NCI-H2029 treated with DMSO at 0.1 percent for 48 hours (cell line): ENCODE results near the gene PRSS56.
"Not testable (repeated sequence)": the region's sequence is repeated elsewhere in the genome, so short reads cannot be mapped to it uniquely, and the experiment has no call there.

Source experiments
- DNase-seq: peaks from one replicate; lab custom pipeline; 2025; lab: John Stamatoyannopoulos, UW

Gene PRSS56

DNA sequence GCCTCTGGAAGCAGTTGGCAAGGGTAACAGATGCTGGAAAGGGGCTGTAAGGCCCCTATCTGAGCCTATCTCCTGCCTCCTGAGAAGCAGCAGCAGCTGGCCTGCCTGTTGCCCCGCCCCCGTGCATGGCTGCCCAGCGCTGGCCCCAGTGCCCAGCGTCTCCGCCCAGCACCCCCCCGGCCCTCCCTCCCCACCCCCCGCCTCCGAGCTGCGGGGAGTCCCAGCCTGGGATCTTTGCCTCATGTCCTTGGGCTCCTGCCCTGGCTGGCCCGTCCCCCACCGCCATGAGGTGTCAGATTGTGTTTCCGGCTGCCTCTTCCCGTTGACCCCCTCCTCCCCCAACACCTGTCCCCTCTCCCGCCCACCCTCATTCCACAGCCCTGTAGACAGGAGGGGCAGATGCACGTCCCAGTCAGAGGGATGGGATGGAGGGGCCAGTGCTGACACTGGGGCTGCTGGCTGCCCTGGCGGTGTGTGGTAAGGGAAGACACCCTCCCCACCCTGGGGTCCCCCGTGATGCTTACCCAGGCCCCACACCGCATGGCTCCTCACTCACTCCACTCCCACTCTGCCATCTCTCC lies 5.7 kb downstream of the PRSS56 start, which contains the start of gene CHRND:
TSS of gene CHRND (plus strand) at position 370 of the 581 bp plus-strand sequence. CDS start at position 426, 56 bp downstream.
- no peak for DNase-seq

DNA sequence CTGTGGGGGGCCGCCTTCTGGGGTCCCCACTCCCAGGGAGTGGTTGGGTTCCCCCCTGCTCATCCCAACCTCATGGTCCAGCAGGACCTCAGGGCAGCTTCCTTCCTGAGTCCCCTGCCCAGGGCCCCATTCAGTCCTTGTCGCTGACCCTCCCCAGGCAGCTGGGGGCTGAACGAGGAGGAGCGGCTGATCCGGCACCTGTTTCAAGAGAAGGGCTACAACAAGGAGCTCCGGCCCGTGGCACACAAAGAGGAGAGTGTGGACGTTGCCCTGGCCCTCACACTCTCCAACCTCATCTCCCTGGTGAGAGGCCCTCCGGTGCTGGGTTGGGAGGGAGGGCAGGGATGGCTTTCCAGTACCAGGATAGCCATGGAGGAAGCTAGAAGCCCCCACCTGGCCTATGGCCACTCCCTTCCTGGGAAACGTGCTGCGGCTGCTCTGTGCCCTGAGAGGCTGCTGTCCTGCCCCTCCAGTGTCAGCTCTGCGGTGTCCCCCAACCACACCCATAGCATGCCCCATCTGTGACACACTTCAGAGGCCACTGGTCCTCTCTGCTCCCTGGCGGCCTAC lies 6.3 kb downstream of the PRSS56 start:
- DNase-seq, result no peak

DNA sequence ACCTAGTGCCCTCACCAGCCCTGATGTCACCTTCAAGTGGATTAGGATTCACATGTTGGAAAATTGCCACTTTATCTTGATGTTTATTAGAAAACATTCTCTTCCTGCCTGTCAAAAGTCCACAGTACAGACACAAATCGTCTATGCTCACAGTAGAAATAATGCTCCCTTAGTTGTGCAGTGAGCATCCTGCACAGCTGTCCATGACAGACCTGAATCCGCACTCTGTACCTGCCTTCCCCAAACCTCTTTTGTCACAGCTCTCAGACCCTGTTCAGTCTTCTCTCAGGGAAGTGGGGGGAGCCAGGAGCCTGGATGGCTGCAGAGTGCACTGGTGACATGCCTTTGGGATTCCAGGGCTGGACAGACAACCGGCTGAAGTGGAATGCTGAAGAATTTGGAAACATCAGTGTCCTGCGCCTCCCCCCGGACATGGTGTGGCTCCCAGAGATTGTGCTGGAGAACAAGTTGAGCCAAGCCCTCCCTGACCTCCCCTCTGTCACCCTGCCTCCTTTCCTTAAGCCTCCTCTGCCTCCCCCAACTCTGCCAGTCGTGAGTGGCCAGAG lies 7.8 kb downstream of the PRSS56 start:
- DNase-seq, result no peak

DNA sequence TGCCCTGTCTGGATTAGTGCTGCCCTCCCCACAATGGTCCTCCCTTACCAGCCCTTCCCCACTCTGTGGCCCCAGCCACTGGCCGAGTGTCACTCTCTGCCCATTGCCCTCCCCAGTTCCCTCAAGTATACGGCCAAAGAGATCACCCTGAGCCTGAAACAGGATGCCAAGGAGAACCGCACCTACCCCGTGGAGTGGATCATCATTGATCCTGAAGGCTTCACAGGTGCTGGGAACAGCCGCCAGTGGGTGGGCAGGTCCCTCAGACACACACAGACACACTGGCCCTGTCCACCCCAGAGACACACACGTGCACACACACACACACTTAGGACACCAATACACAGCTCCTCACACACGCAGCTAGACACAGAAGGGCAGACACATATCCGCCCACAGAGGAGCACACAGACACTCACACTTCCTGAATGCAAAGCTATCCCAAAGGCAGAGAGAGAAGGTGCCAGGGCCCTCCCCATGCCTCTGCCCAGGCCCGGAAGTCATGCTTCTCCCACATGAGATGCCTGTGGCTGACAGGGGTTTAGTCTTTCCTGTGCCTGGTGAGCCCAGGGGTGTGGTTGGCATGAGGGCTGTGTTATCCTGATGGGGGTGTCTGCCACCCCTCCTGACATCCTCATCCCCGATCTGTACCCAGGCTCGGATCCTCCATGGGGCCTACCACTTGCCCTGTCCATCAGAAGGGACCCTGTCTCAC lies 8.7 kb downstream of the PRSS56 start:
- no peak for DNase-seq

DNA sequence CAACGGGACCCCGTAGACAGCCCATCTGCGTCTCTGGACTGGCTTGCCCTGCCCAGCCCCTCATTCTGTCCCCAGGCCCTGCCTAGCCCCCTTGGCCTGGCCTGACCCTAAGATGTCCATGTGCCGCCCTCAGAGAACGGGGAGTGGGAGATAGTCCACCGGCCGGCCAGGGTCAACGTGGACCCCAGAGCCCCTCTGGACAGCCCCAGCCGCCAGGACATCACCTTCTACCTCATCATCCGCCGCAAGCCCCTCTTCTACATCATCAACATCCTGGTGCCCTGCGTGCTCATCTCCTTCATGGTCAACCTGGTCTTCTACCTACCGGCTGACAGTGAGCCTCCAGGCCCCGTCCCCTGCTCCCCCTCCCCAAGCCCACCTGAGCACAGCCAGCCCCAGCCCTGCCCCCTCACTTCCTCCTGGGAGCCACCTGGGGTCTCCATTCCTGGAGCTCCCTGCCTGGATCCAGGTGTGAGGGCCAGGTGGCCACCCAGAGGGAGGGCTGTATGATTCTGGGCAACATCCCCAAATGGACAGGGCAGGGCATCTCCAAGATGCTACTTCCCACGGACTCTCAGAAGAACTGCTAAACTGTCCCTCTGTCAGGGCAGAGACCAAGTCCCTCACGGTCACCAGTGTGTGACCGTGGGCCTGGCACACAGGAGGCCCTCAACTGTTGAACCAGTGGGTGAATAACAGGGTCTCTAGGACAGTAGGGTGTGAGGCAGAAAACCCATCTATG lies 9.8 kb downstream of the PRSS56 start:
- no peak for DNase-seq

DNA sequence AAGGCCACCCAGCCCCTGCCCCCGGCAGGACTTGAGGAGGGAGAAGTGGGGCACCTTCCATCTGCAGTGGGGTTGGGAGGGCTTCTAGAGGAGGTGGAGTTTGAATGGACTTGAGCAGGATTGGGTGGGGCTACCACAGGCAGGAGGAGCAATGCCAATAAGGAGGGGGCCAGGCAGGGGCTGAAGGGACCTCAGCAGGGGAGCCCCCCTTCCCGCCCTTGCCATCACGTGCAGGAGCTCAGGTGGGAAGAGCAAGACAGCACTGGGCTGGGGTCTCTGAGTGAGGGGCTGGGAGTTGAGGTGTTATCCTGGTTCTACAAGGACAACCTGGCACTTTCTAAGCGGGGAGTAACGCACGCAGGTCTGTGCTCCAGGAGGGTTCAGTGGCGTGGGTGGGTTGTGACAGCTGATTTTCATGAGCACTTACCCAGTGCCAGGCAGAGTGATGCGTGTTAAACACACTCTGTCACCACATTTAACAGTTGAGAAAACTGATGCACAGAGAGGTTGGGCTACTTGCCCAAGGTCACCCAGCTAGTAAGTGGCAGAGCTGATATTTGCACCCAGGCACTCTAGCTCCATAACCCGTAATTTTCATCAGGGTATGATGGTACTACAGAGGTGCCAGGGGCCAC lies 10.6 kb downstream of the PRSS56 start:
- no peak for DNase-seq

DNA sequence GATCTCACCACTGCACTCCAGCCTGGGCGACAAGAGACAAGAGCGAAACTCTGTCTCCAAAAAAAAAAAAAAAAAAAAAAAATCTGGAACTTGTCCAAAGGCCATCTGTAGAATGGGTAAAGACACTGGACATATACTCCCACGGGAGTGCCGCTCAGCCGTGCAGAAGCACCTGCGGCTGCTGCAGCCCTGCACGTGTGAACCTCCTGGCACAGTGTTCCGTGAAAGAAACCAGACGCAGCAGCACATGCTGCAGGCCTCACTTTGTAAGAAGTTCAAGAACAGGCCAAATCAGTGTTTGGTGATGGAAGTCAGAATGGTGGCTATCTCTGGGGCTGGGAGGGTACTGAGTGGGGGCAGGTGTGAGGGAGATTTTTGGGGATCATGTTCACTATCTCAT lies 12.2 kb downstream of the PRSS56 start:
- DNase-seq, result no peak

DNA sequence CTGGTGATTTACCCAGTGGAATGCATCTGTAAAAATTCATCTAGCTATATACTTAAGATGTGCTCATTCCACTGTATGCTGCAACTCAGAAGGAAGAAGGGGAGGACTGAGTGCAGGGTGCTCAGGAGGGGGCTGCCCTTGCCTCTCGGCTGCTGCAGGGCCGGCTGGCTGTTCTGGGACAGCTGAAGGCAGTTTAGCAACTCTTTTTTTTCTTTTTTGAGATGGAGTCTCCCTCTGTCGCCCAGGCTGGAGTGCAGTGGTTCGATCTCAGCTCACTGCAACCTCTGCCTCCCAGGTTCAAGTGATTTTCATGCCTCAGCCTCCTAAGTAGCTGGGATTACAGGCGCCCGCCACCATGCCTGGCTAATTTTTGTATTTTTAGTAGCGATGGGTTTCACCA lies 12.6 kb downstream of the PRSS56 start:
- not testable (repeated sequence) for DNase-seq

DNA sequence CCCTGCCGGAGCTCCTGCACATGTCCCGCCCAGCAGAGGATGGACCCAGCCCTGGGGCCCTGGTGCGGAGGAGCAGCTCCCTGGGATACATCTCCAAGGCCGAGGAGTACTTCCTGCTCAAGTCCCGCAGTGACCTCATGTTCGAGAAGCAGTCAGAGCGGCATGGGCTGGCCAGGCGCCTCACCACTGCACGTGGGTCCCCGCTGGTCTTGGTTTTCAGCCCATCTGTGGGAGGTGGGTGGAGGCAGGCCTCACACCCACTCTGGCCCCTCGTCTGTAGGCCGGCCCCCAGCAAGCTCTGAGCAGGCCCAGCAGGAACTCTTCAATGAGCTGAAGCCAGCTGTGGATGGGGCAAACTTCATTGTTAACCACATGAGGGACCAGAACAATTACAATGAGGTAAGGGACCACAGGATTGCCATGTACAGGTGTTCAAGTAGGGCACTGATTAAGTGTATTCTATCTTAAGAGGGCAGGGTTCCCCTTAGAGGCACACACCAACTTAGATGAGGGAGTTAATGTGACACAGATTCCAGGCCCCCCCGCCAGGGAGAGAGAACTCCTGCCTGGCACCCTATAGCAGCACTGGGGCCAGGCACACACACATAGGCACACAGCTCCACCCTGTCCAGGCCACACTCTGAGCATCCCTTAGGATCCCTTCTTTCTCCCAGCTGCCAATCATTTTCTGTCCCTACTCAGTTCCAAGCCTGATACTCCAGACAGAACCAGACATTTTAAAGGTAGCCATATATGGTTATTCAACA lies 13.9 kb downstream of the PRSS56 start:
- no peak for DNase-seq

DNA sequence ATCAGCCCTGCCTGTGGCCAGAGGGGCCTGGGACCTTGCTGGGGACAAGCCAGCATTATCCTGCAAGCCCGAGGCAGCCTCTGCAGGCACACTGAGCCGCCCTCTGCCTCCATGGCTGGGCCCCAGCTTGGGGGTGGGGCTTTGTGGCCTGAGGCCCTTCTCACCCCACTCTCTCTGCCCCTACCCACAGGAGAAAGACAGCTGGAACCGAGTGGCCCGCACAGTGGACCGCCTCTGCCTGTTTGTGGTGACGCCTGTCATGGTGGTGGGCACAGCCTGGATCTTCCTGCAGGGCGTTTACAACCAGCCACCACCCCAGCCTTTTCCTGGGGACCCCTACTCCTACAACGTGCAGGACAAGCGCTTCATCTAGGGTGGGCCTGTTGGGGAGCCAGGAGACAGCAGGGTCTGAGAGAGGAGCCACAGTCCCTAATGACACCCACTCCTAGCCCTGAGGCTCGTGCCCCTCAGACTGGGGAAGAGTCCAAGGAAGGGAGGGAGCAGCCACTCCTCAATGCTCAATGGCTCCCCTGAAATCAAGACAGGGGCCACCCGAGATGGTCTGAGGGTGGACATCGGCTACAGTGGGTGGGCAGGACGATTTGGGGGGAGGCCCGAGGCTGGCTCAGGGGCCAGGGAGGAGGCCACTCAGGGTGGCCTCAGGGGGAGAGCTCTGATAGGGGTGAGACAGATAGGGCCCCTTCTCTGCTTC lies 14.9 kb downstream of the PRSS56 start:
- no peak for DNase-seq

DNA sequence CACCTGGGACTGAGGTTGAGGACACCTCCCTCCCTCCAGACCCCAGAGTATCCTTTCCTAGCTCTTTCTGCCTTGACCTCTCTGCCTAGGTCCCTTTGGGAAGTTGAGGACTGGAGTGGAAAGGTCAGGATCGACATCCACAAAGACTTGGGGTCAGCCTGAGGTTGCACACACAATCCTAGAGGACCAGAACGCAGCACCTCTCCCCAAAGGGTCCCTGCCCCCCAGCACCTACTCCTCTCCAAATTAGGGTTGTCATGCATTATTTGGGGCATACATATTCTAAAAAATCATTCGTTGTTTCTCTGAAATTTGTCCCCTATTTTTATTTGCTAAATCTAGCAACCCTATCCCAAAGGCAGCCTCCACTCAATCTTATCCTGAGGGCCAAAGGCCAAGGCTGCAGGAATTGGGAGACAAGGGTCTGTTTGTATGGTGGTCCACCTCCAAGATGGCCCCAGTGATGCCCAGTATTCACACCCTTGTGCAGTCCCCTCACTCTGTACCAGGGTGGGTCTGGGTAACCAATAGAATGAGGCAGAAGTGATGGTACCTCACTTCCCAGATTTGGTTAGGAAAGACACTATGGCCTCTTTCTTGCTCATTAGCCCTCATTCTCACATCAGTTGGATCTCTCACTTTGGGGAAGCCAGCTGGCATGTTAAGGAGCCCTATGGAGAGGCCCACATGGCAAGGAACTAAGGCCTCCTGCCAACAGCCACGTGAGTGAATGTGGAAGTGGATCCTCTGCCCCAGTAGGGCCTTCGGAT lies 15.8 kb downstream of the PRSS56 start:
- DNase-seq, result no peak

DNA sequence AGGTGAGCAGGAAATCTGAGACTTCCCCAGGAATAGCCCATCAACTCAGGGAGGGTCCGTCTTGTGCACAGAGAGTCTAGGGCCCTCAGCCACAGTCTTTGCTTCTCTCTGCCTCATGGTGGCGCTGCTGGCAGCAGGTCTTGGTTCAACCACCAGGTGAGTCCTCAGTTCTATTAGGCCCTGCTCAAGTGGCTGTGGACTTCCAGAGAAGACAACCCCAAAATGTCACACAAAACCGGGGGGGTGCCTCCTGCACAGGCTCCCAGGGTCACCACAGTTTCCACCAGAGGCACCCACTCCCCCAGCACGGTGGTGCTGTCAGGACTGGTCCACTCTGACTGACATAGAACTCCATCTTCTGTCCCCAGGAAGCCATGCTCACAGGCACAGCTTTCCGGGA lies 16.9 kb downstream of the PRSS56 start:
- DNase-seq, result no peak

DNA sequence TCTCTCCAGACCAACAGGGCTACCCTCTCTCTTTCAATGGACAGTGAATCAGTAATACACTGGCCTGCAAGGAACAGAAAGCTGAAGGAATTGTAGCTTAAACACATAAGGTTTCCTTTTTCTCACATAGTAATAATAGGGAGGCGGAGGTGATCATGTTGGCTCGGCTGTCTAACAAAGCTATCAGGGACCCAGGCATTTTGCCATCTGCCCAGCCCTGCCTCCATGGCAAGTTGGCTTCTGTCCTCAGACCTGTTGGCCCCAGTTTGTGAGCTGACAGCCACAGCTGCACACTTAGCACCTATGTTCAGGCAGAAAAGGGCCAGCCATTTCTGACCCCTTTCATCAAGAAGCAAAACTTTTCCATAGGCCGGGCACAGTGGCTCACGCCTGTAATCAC lies 17.3 kb downstream of the PRSS56 start:
- no peak for DNase-seq

DNA sequence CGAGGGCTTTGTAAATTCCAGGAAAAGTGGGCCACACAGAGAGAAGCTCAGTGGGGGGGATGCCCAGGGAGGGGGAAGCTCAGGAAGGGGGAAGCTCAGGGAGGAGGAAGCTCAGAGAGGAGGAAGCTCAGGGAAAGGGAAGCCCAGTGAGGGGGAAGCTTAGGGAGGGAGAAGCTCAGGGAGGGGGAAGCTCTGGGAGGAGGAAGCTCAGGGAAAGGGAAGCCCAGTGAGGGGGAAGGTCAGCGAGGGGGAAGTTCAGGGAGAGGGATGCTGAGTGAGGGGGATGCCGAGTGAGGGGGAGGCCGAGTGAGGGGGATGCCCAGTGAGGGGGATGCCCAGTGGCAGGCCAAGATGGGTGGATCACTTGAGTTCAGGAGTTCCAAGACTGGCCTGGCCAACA lies 18.5 kb downstream of the PRSS56 start:
- DNase-seq, result no peak

DNA sequence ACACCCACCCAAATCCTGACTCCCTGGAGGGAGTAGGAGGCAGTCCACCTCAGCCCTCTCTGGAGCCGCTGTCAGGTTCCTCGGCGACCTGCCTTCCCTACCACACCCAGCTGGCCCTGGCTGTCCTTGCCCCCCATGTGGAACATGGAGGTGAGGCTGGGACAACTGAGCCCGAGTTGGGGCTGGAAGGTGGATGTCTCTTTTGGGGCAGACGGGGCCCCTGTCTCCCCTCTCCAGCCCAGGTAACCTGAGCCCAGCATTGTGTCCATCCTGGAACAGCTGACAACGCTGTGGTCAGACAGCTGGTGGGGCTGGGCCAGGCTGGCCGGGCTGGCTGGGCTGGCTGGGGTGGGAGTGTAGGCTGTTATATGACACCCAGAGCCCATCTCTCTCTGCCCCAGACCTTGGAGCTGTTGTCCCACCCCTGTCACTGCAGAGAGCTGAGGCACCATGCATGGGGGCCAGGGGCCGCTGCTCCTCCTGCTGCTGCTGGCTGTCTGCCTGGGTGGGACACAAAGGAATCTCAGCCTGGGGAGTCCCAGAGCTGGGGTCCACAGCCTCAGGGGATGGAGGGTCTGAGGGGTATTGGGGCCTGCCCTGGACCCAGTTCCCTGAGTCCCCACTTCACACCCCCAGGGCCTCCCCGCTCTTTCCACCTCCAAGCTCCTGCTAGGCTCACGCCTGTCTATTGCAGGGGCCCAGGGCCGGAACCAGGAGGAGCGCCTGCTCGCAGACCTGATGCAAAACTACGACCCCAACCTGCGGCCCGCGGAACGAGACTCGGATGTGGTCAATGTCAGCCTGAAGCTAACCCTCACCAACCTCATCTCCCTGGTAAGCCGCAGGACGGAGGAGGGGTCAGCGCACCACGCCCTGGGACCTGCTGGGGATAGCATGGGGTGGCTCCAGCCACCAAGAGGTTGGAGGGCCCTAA lies 19.4 kb downstream of the PRSS56 start, which contains the start of gene CHRNG:
TSS of gene CHRNG (plus strand) at position 395 of the 934 bp plus-strand sequence. CDS start at position 451, 56 bp downstream.
- no peak for DNase-seq

DNA sequence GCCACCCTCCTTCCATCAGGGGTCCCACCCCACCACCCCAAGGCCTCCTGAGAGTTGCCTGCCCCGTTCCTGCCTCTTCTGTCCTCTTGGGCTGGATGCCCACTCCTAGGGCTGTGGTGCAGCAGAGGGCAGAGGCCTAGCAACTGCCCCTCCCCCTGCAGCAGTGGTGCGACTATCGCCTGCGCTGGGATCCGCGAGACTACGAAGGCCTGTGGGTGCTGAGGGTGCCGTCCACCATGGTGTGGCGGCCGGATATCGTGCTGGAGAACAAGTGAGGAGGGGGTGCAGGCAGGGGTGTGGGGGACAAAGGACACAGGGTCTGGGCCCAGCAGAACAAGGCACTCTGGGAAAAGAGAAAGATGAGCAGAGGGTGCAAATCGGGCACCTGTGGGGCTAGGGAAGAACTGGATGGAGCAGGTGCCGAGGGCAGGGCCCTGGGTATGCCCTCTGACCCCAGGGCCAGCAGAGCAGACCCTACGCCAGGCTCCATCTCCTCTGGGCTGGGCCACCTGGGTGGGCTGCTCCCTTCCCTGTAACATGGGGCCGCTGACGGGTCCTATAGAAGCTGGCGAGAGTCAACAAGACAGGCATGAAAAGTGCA lies 20.4 kb downstream of the PRSS56 start:
- no peak for DNase-seq

DNA sequence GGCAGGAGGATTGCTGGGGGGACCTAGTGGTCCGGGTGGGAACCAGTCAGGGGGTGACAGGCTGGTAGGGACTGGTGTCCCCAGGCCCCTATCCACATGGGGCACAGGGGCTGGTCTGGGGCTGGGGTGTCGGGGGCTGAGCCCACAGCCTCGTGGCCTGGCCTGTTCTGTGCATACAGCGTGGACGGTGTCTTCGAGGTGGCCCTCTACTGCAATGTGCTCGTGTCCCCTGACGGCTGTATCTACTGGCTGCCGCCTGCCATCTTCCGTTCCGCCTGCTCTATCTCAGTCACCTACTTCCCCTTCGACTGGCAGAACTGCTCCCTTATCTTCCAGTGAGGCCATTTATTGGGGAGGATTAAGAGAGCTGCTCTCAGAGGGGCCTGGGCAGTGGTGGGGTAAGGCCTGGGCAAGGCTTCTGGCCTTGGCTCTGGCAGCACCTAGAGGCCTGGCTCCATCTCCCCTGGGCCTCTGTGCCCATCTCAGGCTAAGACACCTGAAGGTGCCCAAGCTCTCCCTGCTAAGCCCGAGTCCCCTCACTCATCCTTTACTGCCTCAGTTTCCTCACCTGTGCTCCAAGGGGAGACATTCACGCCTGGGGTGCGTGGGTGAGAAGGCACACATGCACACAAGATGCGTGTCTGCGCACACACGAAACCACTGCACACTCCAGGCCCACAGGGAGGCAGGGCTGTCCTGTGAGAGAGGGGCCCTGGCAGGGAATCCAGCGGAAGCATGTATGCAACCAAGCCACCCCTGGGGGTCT lies 21.2 kb downstream of the PRSS56 start:
- DNase-seq, result no peak
